ENCODE measurements around the gene OAS3.

Gene OAS3

GRCh38 chr12:112939761-112940381 is 1.6 kb downstream of the OAS3 start:
- H3K4me2 ChIP-seq (ENCODE audit: insufficient read depth, low read length) = peak overlapping the region; percentile 80
- peaks cover 20% of the 10 kb centered on the region for H3K36me3 ChIP-seq (ENCODE audit: insufficient read depth, low read length)
- no peaks in the 10 kb centered on the region for H3K27me3 ChIP-seq (ENCODE audit: insufficient read depth, low read length, poor library complexity)
- ATAC-seq (ENCODE audit: insufficient read depth, low read depth) (peak; percentile 39; the same call in 2 of the 3 replicates), DNase-seq (peak; percentile 27)
- H4K20me1 ChIP-seq (ENCODE audit: insufficient read depth, low read length) = no peaks in the 10 kb centered on the region
- H2AFZ ChIP-seq (ENCODE audit: low read depth, low read length) = peak overlapping the region; percentile 60
- H3K9me3 ChIP-seq (ENCODE audit: insufficient read depth, low read length, severe bottlenecking) = no peaks in the 10 kb centered on the region
- H3K4me1 ChIP-seq (ENCODE audit: insufficient read depth, low read length) = peaks cover 30% of the 10 kb centered on the region
- H3K9ac ChIP-seq (ENCODE audit: low read depth, low read length) = peak overlapping the region; percentile 81
- H3K79me2 ChIP-seq (ENCODE audit: insufficient read depth, low read length) = 0 out of 2 replicates have a peak, but pooled peaks cover 3% of the 10 kb centered on the region
- TF ChIP-seq, protein P1, sequence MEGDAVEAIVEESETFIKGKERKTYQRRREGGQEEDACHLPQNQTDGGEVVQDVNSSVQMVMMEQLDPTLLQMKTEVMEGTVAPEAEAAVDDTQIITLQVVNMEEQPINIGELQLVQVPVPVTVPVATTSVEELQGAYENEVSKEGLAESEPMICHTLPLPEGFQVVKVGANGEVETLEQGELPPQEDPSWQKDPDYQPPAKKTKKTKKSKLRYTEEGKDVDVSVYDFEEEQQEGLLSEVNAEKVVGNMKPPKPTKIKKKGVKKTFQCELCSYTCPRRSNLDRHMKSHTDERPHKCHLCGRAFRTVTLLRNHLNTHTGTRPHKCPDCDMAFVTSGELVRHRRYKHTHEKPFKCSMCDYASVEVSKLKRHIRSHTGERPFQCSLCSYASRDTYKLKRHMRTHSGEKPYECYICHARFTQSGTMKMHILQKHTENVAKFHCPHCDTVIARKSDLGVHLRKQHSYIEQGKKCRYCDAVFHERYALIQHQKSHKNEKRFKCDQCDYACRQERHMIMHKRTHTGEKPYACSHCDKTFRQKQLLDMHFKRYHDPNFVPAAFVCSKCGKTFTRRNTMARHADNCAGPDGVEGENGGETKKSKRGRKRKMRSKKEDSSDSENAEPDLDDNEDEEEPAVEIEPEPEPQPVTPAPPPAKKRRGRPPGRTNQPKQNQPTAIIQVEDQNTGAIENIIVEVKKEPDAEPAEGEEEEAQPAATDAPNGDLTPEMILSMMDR (IDR thresholded peaks at IDR 0.05; ENCODE audit: borderline replicate concordance, extremely low read depth, low read length, poor library complexity, severe bottlenecking) = no peak
- no peak for TF ChIP-seq EZH2 (IDR thresholded peaks at IDR 0.05; ENCODE audit: borderline replicate concordance, low read depth, low read length, severe bottlenecking)
- H3K27ac ChIP-seq (ENCODE audit: low read length) = peak overlapping the region; percentile 16; the same call in 1 of the 2 replicates
- H3K4me3 ChIP-seq (ENCODE audit: low read depth in 1 of 2, low read length in 2 of 2) = peak overlapping the region; percentile 51 to 80; a peak in 3 of 4 replicates

- H3K27me3 ChIP-seq (ENCODE audit: insufficient read depth, low read length, poor library complexity) = no peaks in the 10 kb centered on the region
- ATAC-seq (ENCODE audit: insufficient read depth, low read depth) (no peak), DNase-seq (no peak)
- H3K4me3 ChIP-seq (ENCODE audit: low read depth in 1 of 2, low read length in 2 of 2) = no peak overlapping the region
- H3K9ac ChIP-seq (ENCODE audit: low read depth, low read length) = no peak overlapping the region
- peaks cover 30% of the 10 kb centered on the region for H3K4me1 ChIP-seq (ENCODE audit: insufficient read depth, low read length)
- H2AFZ ChIP-seq (ENCODE audit: low read depth, low read length) = no peak overlapping the region
- no peak overlapping the region for H3K4me2 ChIP-seq (ENCODE audit: insufficient read depth, low read length)
- no peaks in the 10 kb centered on the region for H4K20me1 ChIP-seq (ENCODE audit: insufficient read depth, low read length)
- peaks cover 29% of the 10 kb centered on the region for H3K36me3 ChIP-seq (ENCODE audit: insufficient read depth, low read length)
- TF ChIP-seq, protein P1 (IDR thresholded peaks at IDR 0.05; ENCODE audit: borderline replicate concordance, extremely low read depth, low read length, poor library complexity, severe bottlenecking) = no peak
- TF ChIP-seq EZH2 (IDR thresholded peaks at IDR 0.05; ENCODE audit: borderline replicate concordance, low read depth, low read length, severe bottlenecking) = no peak
- H3K79me2 ChIP-seq (ENCODE audit: insufficient read depth, low read length) = 0 out of 2 replicates have a peak, but pooled peaks cover 3% of the 10 kb centered on the region
- no peaks in the 10 kb centered on the region for H3K9me3 ChIP-seq (ENCODE audit: insufficient read depth, low read length, severe bottlenecking)
- no peak overlapping the region for H3K27ac ChIP-seq (ENCODE audit: low read length)
These were observed 3.5 kb downstream of the OAS3 start for GRCh38 chr12:112941528-112942335.

DNA sequence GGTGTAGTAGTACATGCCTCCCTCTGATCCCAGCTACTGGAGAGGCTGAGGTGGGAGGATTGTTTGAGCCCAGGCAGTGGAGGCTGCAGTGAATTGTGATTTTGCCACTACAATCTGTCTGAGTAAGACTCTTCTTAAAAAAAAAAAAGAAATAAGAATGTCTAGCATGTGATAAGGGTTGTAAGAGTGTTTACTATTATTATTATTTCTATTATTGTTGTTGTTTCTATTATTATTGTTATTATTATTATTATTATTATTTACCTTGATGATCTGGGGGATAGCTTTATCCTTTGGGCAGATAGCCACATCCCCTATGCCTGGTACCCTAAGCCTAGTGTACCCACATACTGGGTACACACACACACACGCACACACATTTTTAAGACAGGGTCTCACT is 4.3 kb downstream of the OAS3 start:
- H3K79me2 ChIP-seq (ENCODE audit: insufficient read depth, low read length) = 0 out of 2 replicates have a peak, but pooled peaks cover 3% of the 10 kb centered on the region
- no peak overlapping the region for H3K27ac ChIP-seq (ENCODE audit: low read length)
- H3K4me3 ChIP-seq (ENCODE audit: low read depth in 1 of 2, low read length in 2 of 2) = no peak overlapping the region
- no peaks in the 10 kb centered on the region for H3K27me3 ChIP-seq (ENCODE audit: insufficient read depth, low read length, poor library complexity)
- no peaks in the 10 kb centered on the region for H4K20me1 ChIP-seq (ENCODE audit: insufficient read depth, low read length)
- H3K36me3 ChIP-seq (ENCODE audit: insufficient read depth, low read length) = peaks cover 37% of the 10 kb centered on the region
- H3K4me2 ChIP-seq (ENCODE audit: insufficient read depth, low read length) = no peak overlapping the region
- no peaks in the 10 kb centered on the region for H3K9me3 ChIP-seq (ENCODE audit: insufficient read depth, low read length, severe bottlenecking)
- no peak for DNase-seq
- H3K4me1 ChIP-seq (ENCODE audit: insufficient read depth, low read length) = peaks cover 30% of the 10 kb centered on the region
- TF ChIP-seq, protein P1 (IDR thresholded peaks at IDR 0.05; ENCODE audit: borderline replicate concordance, extremely low read depth, low read length, poor library complexity, severe bottlenecking) = no peak
- no peak for TF ChIP-seq EZH2 (IDR thresholded peaks at IDR 0.05; ENCODE audit: borderline replicate concordance, low read depth, low read length, severe bottlenecking)
- H3K9ac ChIP-seq (ENCODE audit: low read depth, low read length) = no peak overlapping the region
- H2AFZ ChIP-seq (ENCODE audit: low read depth, low read length) = no peak overlapping the region
- ATAC-seq (ENCODE audit: insufficient read depth, low read depth) = no peak

Data from DND-41 (cell line).